Right lobe of liver (tissue), 6 donors: ENCODE data around the gene SMARCE1. TPM values are rescaled to one million over a fixed set of nuclear protein-coding genes. Genes with fewer than 3 reads are reported as not detected.

Source experiments
- ATAC-seq, 4 donors: fragments of 200-7000 bp; cut with Tn5 transposase; one replicate each; pipeline ENCODE4 v1.9.1; 2020; ENCODE audit warnings: mild to moderate bottlenecking in 4 of 4, moderate library complexity in 4 of 4
- DNase-seq, 3 donors: peaks; one replicate each; pipeline ENCODE4 v3.0.0-alpha.2; 2020
- H3K27ac ChIP-seq, 3 donors: fragments of 200-600 bp; one replicate each; pipeline ENCODE4 v1.8.0; 2022
- H3K27me3 ChIP-seq, 2 donors: fragments of 200-600 bp; one replicate each; pipeline ENCODE4 v1.8.0; 2022
- H3K36me3 ChIP-seq, 4 donors: fragments of 200-600 bp; sonication (generic) in 1 of 4; one replicate each; pipeline versions ENCODE4 v1.5.1 to v1.8.0; 2017 to 2022; ENCODE audit warnings: control low read depth in 1 of 4
- H3K4me1 ChIP-seq, 4 donors: fragments of 200-600 bp; sonication (generic) in 1 of 4; one replicate each; pipeline versions ENCODE4 v1.5.1 to v1.8.0; 2017 to 2022; ENCODE audit warnings: control low read depth in 1 of 4
- H3K4me3 ChIP-seq, 3 donors: fragments of 200-600 bp; one replicate each; pipeline ENCODE4 v1.8.0; 2022
- H3K9me3 ChIP-seq, 4 donors: fragments of 200-600 bp; sonication (generic) in 1 of 4; one replicate each; pipeline versions ENCODE4 v1.5.1 to v1.8.0; 2017 to 2022; ENCODE audit warnings: control low read depth in 1 of 4
- POLR2A ChIP-seq: fragments of 450-650 bp; IDR thresholded peaks from one replicate; pipeline ENCODE4 v1.6.1; 2017; ENCODE audit warnings: antibody characterized with exemption, mild to moderate bottlenecking
- WGBS: methylation state at CpG from one replicate; pipeline ENCODE4 v1.1.6; 2018; ENCODE audit warnings: low coverage, low lambda C conversion rate; ENCODE audit not compliant: insufficient coverage; ENCODE audit errors: missing lambda C conversion rate; 5-methylcytosine and 5-hydroxymethylcytosine counted together
- intact Hi-C, 2 donors: fragments of 100-400 bp; cut with DNase I; formaldehyde crosslinking; loops; one replicate each; pipeline versions ENCODE4 v1.11.2 to v1.14.1; 2022
- total RNA-seq, 6 experiments: library from RNA; depleted of rRNA in 2 of 6; stranded (reverse); fragments of >200 nt in 2 of 6; fragmentation: NEBNext Ultra II Directional in 3 of 6; extraction: Animal tissue kit (Norgen Biotek cat#: 25700) in 3 of 6; gene quantifications; one replicate each; pipeline versions ENCODE4 v1.1.0 to v1.2.4, GENCODE V29; 2016 to 2023
- TF ChIP-seq, protein P1 (sequence below), 4 donors: fragments of 200-600 bp in 3 of 4; fragments of 450-650 bp in 1 of 4; IDR thresholded peaks; one replicate each; pipeline versions ENCODE4 v1.5.1 to v1.8.0; 2016 to 2022; ENCODE audit warnings: antibody characterized with exemption in 4 of 4, mild to moderate bottlenecking in 2 of 4
- donor health status: DM: no; HTN: yes; CAD: no.
- donor health status: DM: no; HTN: no; CAD: no.
- donor health status: DM: no; HTN: no; CAD: no.
- donor health status: DM: no; HTN: yes; CAD: no.
- donor health status: DM: no; HTN: yes; CAD: no.

The SMARCE1 gene
- total RNA-seq, 6 experiments from 2014 or later: 28.8 to 47.1 (median 33.5) TPM

DNA sequence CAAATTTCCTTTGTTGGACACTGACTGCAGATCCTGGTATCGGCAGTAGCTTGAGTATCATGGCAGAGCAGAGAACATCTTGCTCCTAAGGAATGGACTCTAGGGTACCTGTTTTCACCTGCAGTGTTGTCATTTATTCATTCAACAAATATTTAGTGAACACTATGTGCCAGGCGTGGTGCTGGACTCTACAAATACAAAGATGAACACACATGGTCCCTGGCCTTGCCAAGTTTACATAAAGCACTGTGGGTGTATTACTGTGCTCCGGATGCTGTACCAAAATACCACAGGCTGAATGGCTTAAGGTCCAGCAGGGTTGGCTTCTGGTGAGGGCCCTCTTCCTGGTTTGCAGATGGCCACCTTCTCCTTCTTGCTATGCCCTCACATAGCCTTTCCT is 68.1 kb downstream of the SMARCE1 start:
- 81% methylated on average over 3 of the region's 3 CpGs for WGBS
- H3K36me3 ChIP-seq: no peaks in the 10 kb centered on the region
- H3K27me3 ChIP-seq: no peaks in the 10 kb centered on the region
- no peak for TF ChIP-seq POLR2A
- TF ChIP-seq, protein P1, sequence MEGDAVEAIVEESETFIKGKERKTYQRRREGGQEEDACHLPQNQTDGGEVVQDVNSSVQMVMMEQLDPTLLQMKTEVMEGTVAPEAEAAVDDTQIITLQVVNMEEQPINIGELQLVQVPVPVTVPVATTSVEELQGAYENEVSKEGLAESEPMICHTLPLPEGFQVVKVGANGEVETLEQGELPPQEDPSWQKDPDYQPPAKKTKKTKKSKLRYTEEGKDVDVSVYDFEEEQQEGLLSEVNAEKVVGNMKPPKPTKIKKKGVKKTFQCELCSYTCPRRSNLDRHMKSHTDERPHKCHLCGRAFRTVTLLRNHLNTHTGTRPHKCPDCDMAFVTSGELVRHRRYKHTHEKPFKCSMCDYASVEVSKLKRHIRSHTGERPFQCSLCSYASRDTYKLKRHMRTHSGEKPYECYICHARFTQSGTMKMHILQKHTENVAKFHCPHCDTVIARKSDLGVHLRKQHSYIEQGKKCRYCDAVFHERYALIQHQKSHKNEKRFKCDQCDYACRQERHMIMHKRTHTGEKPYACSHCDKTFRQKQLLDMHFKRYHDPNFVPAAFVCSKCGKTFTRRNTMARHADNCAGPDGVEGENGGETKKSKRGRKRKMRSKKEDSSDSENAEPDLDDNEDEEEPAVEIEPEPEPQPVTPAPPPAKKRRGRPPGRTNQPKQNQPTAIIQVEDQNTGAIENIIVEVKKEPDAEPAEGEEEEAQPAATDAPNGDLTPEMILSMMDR (IDR thresholded peaks at IDR 0.05): no peak
- intact Hi-C loops: no loop called here
- no peak for ATAC-seq
- peaks cover 0 to 1% (median 0%) of the 10 kb centered on the region in 4 donors for H3K9me3 ChIP-seq
- no peak overlapping the region for H3K4me3 ChIP-seq
- H3K4me1 ChIP-seq: no peaks in the 10 kb centered on the region
- no peak overlapping the region for H3K27ac ChIP-seq
- DNase-seq: no peak

DNA sequence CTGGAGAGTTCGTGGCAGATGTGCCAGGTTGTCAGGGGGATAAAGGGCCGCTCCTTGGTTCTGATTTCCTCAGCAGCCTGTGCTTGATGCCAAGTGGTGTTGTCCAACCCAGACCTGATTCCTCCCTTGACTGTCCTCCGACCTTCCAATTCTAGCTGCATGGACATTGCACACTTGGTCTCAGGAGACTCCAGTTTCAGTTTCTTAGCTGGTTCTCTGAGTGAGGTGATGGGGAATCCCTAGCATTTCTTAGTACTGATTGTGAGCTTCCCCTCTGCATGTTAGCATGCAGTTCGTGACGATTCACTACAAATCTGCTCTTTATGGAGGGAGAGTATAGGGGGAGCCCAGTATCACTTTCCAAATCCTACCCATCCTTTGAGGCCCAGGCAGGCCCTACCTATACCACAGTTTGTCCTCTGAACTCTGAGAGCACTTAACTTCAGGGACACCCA is 70.0 kb downstream of the SMARCE1 start:
- Histone ChIP-seq H3K9me3 (peaks cover 0 to 6% (median 2%) of the 10 kb centered on the region in 4 donors), H3K27ac (no peak overlapping the region), H3K36me3 (no peaks in the 10 kb centered on the region), H3K27me3 (no peaks in the 10 kb centered on the region), H3K4me3 (no peak overlapping the region), H3K4me1 (no peaks in the 10 kb centered on the region)
- ATAC-seq (no peak), DNase-seq (no peak)
- no peak for TF ChIP-seq POLR2A
- WGBS: 72% methylated on average over 3 of the region's 5 CpGs
- intact Hi-C loops: no loop called here

DNA sequence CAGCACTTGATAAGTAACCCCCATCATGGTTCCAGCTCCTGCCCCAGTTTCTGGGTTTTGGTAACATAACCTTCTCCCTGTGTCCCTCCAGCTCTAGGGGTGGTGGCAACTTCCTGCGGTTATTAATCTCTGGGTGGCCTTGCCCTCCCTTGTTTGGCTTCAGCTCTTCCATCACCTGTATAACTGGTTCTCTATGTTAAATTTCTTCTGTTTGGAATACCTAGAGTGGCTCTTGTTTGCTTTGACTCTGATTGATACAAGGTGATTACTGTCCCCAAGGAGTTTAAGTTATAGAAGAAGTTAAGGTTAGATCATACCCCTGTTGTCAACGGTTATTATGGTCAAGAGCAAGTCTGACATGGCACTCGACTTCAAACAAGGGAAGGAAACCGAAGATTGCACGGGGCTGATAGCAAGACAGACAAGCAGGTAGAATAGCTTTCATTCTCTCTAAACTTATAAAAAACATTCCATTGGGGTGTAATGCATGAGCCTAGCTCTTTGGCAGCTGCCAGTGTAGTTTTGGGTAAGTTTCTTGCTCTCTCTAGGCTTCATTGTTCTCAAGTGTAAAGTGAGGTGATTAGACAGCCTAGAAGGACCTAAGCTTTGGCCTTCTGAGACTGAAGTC is 71.4 kb downstream of the SMARCE1 start:
- H3K27ac ChIP-seq: no peak overlapping the region
- TF ChIP-seq, protein P1 (IDR thresholded peaks at IDR 0.05): no peak
- no peak for TF ChIP-seq POLR2A
- H3K9me3 ChIP-seq: peaks cover 0 to 6% (median 2%) of the 10 kb centered on the region in 4 donors
- no peaks in the 10 kb centered on the region for H3K27me3 ChIP-seq
- ATAC-seq: no peak
- no peak overlapping the region for H3K4me3 ChIP-seq
- 69% methylated on average over 5 of the region's 5 CpGs for WGBS
- intact Hi-C loops: no loop called here
- DNase-seq: no peak
- H3K4me1 ChIP-seq: no peaks in the 10 kb centered on the region
- H3K36me3 ChIP-seq: no peaks in the 10 kb centered on the region

Other genes starting within 250 kb of the SMARCE1 start
- 1 to 10 TPM in 4 of 6 experiments, under 1 TPM in 2; 0.22 to 7.3 (median 3.0) TPM for gene TOP2A, start 229.9 kb downstream of the SMARCE1 start, total RNA-seq
- 100 to 1,000 TPM; 382 to 716 (median 430) TPM for gene IGFBP4, start 204.4 kb downstream of the SMARCE1 start, total RNA-seq
- gene TNS4, start 146.2 kb downstream of the SMARCE1 start, total RNA-seq: not detected
- gene CCR7, start 82.3 kb downstream of the SMARCE1 start, total RNA-seq: under 1 TPM in 4 of 6 experiments, not detected in 2; 0.12 to 0.58 (median 0.28) TPM
- 1 to 10 TPM; 1.2 to 3.2 (median 1.9) TPM for gene KRT222, start 17.4 kb upstream of the SMARCE1 start, total RNA-seq
- not detected for gene KRT24, start 55.9 kb upstream of the SMARCE1 start, total RNA-seq
- gene KRT25, start 107.5 kb upstream of the SMARCE1 start, total RNA-seq: not detected
- not detected for gene KRT26, start 124.4 kb upstream of the SMARCE1 start, total RNA-seq
- gene KRT27, start 134.7 kb upstream of the SMARCE1 start, total RNA-seq: not detected
- gene KRT28, start 152.1 kb upstream of the SMARCE1 start, total RNA-seq: not detected
- 10 to 100 TPM; 11.4 to 20.4 (median 17.4) TPM for gene KRT10, start 174.8 kb upstream of the SMARCE1 start, total RNA-seq
- not detected for gene KRT12, start 219.4 kb upstream of the SMARCE1 start, total RNA-seq
- not detected for gene KRT20, start 237.4 kb upstream of the SMARCE1 start, total RNA-seq